ENCODE results near the gene LUZP1. TPM values are rescaled to one million over a fixed set of nuclear protein-coding genes. Genes with fewer than 3 reads are reported as not detected.

LUZP1 gene
- polyA plus RNA-seq, 1 of the 3 experiments (the other 2 are of a cell fraction): 8.9 TPM

DNA sequence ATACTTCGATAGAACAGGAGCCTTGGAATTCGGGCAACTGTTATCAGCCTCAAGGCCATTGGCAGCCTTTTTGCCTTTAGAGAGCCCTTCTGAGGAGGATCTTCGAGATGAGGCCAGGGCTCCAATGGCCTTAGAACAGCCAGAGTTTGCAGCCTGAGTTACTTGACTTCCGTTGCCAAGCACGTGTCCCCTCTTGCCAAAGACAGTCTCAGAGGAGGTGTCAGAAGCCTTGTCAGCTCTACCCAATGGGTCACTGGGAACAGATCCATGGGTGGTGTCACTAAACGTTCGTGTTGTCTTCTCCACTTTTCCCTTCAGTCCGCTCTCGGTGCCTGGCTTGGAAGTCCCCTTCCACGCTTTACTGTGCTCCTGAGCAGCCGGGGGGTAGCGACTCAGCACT lies 76.2 kb downstream of the LUZP1 start:
- no peaks in the 10 kb centered on the region for H3K9me3 ChIP-seq
- no peak overlapping the region for H3K27ac ChIP-seq (ENCODE audit: low read depth in 2 of 2, low read length in 1 of 2)
- POLR2A ChIA-PET: no interaction called here
- H3K9me2 ChIP-seq: no peaks in the 10 kb centered on the region
- CTCF ChIA-PET: interaction anchor here (0.6 to 13.1 kb wide), 4 partner anchors 86 to 370 kb away, joined by 3 to 419 read pairs (median 6); no protein-coding TSS in a partner anchor
- no peak overlapping the region for H3K9ac ChIP-seq
- no peaks in the 10 kb centered on the region for H3K4me1 ChIP-seq (ENCODE audit: control insufficient read depth in 1 of 2, insufficient read depth in 2 of 2, low read depth in 1 of 2, low read length in 1 of 2)
- H2AFZ ChIP-seq (ENCODE audit: low read depth): no peak overlapping the region
- TF ChIP-seq MEF2A (IDR thresholded peaks at IDR 0.05; ENCODE audit: borderline replicate concordance, low read depth): no peak
- no peak for TF ChIP-seq MXI1 (IDR thresholded peaks at IDR 0.05; ENCODE audit: low read depth, low read length)
- TF ChIP-seq, protein P1, sequence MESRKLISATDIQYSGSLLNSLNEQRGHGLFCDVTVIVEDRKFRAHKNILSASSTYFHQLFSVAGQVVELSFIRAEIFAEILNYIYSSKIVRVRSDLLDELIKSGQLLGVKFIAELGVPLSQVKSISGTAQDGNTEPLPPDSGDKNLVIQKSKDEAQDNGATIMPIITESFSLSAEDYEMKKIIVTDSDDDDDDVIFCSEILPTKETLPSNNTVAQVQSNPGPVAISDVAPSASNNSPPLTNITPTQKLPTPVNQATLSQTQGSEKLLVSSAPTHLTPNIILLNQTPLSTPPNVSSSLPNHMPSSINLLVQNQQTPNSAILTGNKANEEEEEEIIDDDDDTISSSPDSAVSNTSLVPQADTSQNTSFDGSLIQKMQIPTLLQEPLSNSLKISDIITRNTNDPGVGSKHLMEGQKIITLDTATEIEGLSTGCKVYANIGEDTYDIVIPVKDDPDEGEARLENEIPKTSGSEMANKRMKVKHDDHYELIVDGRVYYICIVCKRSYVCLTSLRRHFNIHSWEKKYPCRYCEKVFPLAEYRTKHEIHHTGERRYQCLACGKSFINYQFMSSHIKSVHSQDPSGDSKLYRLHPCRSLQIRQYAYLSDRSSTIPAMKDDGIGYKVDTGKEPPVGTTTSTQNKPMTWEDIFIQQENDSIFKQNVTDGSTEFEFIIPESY (IDR thresholded peaks at IDR 0.05; ENCODE audit: borderline replicate concordance, low read depth): no peak
- TF ChIP-seq, protein P2, sequence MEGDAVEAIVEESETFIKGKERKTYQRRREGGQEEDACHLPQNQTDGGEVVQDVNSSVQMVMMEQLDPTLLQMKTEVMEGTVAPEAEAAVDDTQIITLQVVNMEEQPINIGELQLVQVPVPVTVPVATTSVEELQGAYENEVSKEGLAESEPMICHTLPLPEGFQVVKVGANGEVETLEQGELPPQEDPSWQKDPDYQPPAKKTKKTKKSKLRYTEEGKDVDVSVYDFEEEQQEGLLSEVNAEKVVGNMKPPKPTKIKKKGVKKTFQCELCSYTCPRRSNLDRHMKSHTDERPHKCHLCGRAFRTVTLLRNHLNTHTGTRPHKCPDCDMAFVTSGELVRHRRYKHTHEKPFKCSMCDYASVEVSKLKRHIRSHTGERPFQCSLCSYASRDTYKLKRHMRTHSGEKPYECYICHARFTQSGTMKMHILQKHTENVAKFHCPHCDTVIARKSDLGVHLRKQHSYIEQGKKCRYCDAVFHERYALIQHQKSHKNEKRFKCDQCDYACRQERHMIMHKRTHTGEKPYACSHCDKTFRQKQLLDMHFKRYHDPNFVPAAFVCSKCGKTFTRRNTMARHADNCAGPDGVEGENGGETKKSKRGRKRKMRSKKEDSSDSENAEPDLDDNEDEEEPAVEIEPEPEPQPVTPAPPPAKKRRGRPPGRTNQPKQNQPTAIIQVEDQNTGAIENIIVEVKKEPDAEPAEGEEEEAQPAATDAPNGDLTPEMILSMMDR (IDR thresholded peaks at IDR 0.05): no peak
- TF ChIP-seq, protein P3, sequence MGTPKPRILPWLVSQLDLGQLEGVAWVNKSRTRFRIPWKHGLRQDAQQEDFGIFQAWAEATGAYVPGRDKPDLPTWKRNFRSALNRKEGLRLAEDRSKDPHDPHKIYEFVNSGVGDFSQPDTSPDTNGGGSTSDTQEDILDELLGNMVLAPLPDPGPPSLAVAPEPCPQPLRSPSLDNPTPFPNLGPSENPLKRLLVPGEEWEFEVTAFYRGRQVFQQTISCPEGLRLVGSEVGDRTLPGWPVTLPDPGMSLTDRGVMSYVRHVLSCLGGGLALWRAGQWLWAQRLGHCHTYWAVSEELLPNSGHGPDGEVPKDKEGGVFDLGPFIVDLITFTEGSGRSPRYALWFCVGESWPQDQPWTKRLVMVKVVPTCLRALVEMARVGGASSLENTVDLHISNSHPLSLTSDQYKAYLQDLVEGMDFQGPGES (IDR thresholded peaks at IDR 0.05; ENCODE audit: low read depth, low read length): no peak
- TF ChIP-seq TAF1 (IDR thresholded peaks at IDR 0.05; ENCODE audit: borderline replicate concordance, low read depth, low read length): no peak
- TF ChIP-seq, protein P4, sequence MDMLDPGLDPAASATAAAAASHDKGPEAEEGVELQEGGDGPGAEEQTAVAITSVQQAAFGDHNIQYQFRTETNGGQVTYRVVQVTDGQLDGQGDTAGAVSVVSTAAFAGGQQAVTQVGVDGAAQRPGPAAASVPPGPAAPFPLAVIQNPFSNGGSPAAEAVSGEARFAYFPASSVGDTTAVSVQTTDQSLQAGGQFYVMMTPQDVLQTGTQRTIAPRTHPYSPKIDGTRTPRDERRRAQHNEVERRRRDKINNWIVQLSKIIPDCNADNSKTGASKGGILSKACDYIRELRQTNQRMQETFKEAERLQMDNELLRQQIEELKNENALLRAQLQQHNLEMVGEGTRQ (IDR thresholded peaks at IDR 0.05; ENCODE audit: borderline replicate concordance, low read depth, low read length): no peak
- no peak for TF ChIP-seq RCOR1 (IDR thresholded peaks at IDR 0.05; ENCODE audit: low read length)
- no peak for TF ChIP-seq GABPA (IDR thresholded peaks at IDR 0.05; ENCODE audit: low read depth)
- no peak for TF ChIP-seq POLR2AphosphoS5 (IDR thresholded peaks at IDR 0.05; ENCODE audit: low read depth, low read length)
- TF ChIP-seq, protein P5, sequence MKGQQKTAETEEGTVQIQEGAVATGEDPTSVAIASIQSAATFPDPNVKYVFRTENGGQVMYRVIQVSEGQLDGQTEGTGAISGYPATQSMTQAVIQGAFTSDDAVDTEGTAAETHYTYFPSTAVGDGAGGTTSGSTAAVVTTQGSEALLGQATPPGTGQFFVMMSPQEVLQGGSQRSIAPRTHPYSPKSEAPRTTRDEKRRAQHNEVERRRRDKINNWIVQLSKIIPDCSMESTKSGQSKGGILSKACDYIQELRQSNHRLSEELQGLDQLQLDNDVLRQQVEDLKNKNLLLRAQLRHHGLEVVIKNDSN (IDR thresholded peaks at IDR 0.05; ENCODE audit: borderline replicate concordance, low read depth): no peak
- TF ChIP-seq TCF12 (IDR thresholded peaks at IDR 0.05): no peak
- no peak for TF ChIP-seq JUND (IDR thresholded peaks at IDR 0.05)
- TF ChIP-seq FOXJ3 (CRISPR knock-in tag; IDR thresholded peaks at IDR 0.05): no peak
- TF ChIP-seq, protein P6, sequence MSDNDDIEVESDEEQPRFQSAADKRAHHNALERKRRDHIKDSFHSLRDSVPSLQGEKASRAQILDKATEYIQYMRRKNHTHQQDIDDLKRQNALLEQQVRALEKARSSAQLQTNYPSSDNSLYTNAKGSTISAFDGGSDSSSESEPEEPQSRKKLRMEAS (IDR thresholded peaks at IDR 0.05; ENCODE audit: low read depth): no peak
- TF ChIP-seq RFX5 (IDR thresholded peaks at IDR 0.05; ENCODE audit: low read length): no peak
- no peak for TF ChIP-seq SMC3 (IDR thresholded peaks at IDR 0.05; ENCODE audit: low read depth, low read length)
- no peak for TF ChIP-seq EP300 (IDR thresholded peaks at IDR 0.05; ENCODE audit: borderline replicate concordance in 1 of 2, low read depth in 1 of 2, low read length in 1 of 2)
- 0 out of 2 replicates have a peak, but pooled peaks cover 6% of the 10 kb centered on the region for H4K20me1 ChIP-seq (ENCODE audit: insufficient read depth)
- H3K27me3 ChIP-seq (ENCODE audit: insufficient read depth): no peaks in the 10 kb centered on the region
- no peak overlapping the region for H3K4me2 ChIP-seq
- WGBS (ENCODE audit: low lambda C conversion rate): 90% methylated on average over 10 of the region's 12 CpGs
- no peak for DNase-seq
- H3F3A ChIP-seq (replicated peaks; ENCODE audit: insufficient read depth): no peaks in the 10 kb centered on the region
- no peak overlapping the region for H3K4me3 ChIP-seq (ENCODE audit: low read depth in 2 of 2, low read length in 1 of 2)
- peaks cover 57 to 67% of the 10 kb centered on the region in 2 experiments for H3K36me3 ChIP-seq (replicated peaks in 1 of 2; ENCODE audit: control insufficient read depth in 1 of 2, insufficient read depth in 2 of 2, low read length in 1 of 2)
- peaks cover 49% of the 10 kb centered on the region for H3K79me2 ChIP-seq (ENCODE audit: insufficient read depth)
